Kidney epithelial cell (primary cell): ENCODE results near the gene ZBTB24. TPM values are rescaled to one million over a fixed set of nuclear protein-coding genes. Genes with fewer than 3 reads are reported as not detected.

Experiments
- DNase-seq: peaks from one replicate; pipeline ENCODE4 v3.0.0-alpha.2; 2010; ENCODE audit warnings: low read depth
- H3K27me3 ChIP-seq: 2 replicates; pipeline ENCODE4 v1.6.0; 2011; ENCODE audit warnings: low read length; ENCODE audit not compliant: control insufficient read depth, insufficient read depth
- H3K36me3 ChIP-seq: 2 replicates; pipeline ENCODE4 v1.5.1; 2011; ENCODE audit warnings: low read length; ENCODE audit not compliant: control insufficient read depth, insufficient read depth
- H3K4me3 ChIP-seq: 2 replicates; pipeline ENCODE4 v1.5.1; 2011; ENCODE audit warnings: low read depth, mild to moderate bottlenecking, control low read depth, low read length
- total RNA-seq: library from RNA; depleted of rRNA; stranded (reverse); fragments of >200 nt; gene quantifications from 2 replicates; pipeline ENCODE4 v1.2.3, GENCODE V29; 2015
- TF ChIP-seq, protein P1 (sequence below): IDR thresholded peaks from 2 replicates; pipeline ENCODE4 v1.5.1; 2011; ENCODE audit warnings: mild to moderate bottlenecking, moderate library complexity, low read length, control low read depth, inconsistent platforms; ENCODE audit not compliant: insufficient read depth, poor library complexity, severe bottlenecking

Gene ZBTB24
- total RNA-seq, 1 donor from 2014 or later, result 10.9 TPM

GRCh38 chr6:109440331-109441068 lies 42.5 kb downstream of the ZBTB24 start, which contains the start of the genes PPIL6 and SMPD2:
PPIL6 (minus strand) TSS chr6:109440628; CDS start chr6:109440590, 38 bp downstream.
SMPD2 (plus strand) TSS chr6:109440724; CDS start chr6:109441122, 398 bp downstream.
- H3K4me3 ChIP-seq, result peak within 1 kb of the TSS; percentile 86
- TF ChIP-seq, protein P1, sequence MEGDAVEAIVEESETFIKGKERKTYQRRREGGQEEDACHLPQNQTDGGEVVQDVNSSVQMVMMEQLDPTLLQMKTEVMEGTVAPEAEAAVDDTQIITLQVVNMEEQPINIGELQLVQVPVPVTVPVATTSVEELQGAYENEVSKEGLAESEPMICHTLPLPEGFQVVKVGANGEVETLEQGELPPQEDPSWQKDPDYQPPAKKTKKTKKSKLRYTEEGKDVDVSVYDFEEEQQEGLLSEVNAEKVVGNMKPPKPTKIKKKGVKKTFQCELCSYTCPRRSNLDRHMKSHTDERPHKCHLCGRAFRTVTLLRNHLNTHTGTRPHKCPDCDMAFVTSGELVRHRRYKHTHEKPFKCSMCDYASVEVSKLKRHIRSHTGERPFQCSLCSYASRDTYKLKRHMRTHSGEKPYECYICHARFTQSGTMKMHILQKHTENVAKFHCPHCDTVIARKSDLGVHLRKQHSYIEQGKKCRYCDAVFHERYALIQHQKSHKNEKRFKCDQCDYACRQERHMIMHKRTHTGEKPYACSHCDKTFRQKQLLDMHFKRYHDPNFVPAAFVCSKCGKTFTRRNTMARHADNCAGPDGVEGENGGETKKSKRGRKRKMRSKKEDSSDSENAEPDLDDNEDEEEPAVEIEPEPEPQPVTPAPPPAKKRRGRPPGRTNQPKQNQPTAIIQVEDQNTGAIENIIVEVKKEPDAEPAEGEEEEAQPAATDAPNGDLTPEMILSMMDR, result no peak
- DNase-seq, result no peak
- H3K27me3 ChIP-seq, result no peaks in the 10 kb centered on the region
- peaks cover 2% of the 10 kb centered on the region for H3K36me3 ChIP-seq

GRCh38 chr6:109436041-109436440 lies 47.0 kb downstream of the ZBTB24 start:
- TF ChIP-seq, protein P1, result no peak
- H3K36me3 ChIP-seq, result no peaks in the 10 kb centered on the region
- no peak overlapping the region for H3K4me3 ChIP-seq
- no peak for DNase-seq
- no peaks in the 10 kb centered on the region for H3K27me3 ChIP-seq

GRCh38 chr6:109434456-109434855 lies 48.6 kb downstream of the ZBTB24 start:
- Histone ChIP-seq H3K27me3 (no peaks in the 10 kb centered on the region), H3K36me3 (no peaks in the 10 kb centered on the region), H3K4me3 (no peak overlapping the region)
- TF ChIP-seq, protein P1, result no peak
- no peak for DNase-seq

GRCh38 chr6:109429496-109429895 lies 53.5 kb downstream of the ZBTB24 start:
- no peaks in the 10 kb centered on the region for H3K27me3 ChIP-seq
- no peak for DNase-seq
- H3K4me3 ChIP-seq, result no peak overlapping the region
- TF ChIP-seq, protein P1, result no peak
- no peaks in the 10 kb centered on the region for H3K36me3 ChIP-seq

GRCh38 chr6:109428889-109429477 lies 54.0 kb downstream of the ZBTB24 start:
- TF ChIP-seq, protein P1, result no peak
- Histone ChIP-seq H3K4me3 (no peak overlapping the region), H3K36me3 (no peaks in the 10 kb centered on the region), H3K27me3 (no peaks in the 10 kb centered on the region)
- no peak for DNase-seq
